IPS-11a (cell line): Measurements from ENCODE around the gene PAQR5.
"Not testable (repeated sequence)": the region's sequence is repeated elsewhere in the genome, so short reads cannot be mapped to it uniquely, and the experiment has no call there.

Experiments used
- H3K4me3 ChIP-seq: one replicate; pipeline ENCODE4 v1.5.1; 2013; ENCODE audit warnings: low read depth, low read length, control low read depth

PAQR5 gene, protein sequence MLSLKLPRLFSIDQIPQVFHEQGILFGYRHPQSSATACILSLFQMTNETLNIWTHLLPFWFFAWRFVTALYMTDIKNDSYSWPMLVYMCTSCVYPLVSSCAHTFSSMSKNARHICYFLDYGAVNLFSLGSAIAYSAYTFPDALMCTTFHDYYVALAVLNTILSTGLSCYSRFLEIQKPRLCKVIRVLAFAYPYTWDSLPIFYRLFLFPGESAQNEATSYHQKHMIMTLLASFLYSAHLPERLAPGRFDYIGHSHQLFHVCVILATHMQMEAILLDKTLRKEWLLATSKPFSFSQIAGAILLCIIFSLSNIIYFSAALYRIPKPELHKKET

DNA sequence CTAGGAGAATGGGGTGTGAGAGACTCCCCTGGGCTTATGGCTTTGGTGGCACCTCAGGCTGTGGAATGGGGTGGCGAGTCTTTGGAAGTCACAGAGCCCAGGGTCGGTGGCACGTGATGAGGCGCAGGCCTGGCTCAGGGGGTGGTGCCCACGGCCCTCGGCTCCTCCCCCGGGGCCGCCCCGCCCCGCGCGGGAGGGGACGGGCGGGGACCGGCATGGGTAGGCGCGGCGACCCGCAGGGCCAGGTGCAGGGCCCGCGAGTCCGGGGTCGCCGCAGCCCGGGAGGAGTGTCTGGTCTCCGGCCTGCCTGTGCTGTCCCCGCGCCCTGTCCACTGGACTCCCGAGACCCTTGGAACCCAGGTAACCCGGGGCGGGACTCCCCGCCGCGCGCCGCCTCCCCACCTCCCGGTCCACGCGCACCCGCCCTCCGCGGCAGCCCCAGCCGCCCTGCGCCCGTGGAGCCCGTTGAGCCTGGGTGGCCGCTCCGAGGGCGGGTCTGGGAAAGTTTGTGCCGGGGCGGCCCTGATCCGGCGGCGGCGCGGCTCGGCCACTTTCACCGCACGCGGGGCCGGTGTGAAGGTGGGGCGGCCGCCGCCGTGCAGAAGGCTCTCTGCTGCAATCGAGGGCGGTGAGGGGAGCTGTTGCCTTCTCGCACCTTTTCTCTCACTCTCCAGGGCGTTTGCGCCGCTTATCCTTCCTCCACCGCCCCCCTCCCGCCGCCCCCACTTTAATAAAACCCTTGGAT is at the start of gene PAQR5:
Gene PAQR5 (plus strand): TSS at position 216 of the 745 bp plus-strand sequence. CDS start 61,169 bp downstream, outside the sequence.
- peak within 1 kb of the TSS; percentile 40 for H3K4me3 ChIP-seq

DNA sequence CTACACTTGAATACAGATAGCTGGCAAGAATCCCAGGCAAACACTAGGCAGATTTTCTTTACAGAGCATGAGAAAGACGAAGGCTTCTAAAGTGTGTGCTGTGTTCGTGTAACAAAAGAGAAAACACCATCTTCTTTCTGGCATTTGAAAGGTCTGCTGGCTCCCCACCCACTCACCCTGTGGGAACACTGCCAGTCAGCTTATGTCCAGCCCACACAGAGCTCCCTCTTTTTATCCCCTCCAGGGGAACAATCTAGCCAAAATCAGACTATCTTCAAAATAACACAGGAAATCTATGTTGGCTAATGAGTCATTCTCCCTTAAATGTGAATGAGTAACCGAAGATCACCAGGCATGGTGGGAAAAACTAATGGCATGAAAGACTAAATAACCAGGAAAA is 45.6 kb upstream of the PAQR5 start:
- H3K4me3 ChIP-seq = no peak overlapping the region

DNA sequence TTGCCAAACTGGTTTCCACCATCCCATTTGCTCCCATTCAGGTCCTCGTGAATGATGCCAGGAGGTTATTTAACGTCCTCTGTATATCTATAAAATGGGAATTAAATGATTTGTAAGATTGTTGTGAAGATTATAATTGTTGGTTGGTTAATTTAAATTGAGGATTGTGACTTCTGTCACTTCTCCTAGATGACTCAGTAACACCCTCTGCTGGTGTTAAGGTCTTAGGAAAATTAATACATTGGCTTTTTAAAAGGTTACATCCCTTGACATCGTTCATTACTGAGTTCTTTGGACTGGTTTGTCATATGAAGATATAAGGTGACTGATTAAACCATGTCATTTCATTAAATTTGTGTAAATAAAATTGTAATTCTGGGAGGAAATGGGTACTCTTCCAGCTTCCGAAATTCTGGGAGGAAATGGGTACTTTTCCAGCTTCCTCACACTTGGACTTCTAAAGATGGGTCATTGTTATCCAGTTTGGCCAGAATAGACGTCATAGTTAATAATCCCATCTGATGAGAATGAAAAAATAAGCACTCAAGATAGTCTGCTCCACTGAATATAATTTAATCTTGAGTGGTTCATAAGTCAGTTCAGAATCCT is 33.3 kb upstream of the PAQR5 start:
- H3K4me3 ChIP-seq = no peak overlapping the region

DNA sequence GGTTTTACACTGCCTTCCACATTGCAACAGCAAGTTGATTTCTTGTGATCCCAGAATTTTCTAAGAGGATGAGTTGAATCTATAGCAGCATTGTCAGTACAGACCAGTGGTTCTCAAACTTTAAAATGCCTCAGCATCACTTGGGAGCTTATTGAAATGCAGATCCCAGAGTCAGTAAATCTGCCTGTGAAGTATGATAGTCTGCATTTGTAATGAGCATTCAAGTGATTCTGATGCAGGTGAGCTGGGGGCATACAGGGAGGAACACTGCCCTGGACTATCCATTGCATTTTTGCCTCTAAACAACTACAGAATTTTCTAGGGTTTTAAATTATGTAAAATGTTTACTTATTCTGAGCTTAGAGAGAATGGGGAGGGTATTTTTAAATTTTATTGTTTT is 27.5 kb upstream of the PAQR5 start:
- no peak overlapping the region for H3K4me3 ChIP-seq

DNA sequence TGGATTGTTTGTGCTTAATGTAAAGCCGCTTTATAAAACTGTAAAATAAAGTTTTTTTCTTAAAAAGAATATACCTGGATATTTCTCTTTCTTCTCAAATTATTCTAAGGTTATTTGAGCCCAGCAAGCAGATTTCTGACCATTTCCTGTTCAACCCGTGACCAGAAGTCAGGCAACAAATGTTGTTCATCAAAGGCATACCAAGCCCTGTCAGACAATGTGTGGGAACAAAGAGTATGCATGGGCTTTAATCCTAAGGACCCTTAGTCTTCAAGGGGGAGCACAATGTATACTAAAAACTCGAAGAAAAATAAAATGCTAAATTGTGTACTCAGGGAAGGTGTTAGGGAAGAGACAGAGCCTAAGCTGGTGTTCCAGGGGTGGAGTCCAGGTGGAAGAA is 26.6 kb upstream of the PAQR5 start:
- H3K4me3 ChIP-seq = no peak overlapping the region

DNA sequence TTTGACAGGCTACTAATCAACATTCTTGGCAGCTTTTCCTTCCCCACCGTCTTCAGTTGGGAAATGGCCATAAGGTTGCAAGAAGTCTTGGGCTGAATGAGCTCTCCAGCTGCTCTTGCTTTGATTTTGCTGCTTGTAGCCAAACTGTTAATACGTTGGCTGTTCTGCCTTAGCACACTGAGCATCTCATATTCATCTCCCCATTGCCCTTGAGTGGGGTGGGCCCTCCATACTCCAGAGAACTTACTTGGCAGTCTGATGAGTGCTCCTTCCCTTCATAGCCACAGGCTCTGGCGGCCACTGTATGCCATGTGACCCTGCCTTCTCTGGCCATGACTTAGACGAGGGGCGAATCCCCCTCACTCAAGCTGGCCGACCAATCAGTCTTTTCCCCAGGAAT is 25.8 kb upstream of the PAQR5 start:
- no peak overlapping the region for H3K4me3 ChIP-seq

DNA sequence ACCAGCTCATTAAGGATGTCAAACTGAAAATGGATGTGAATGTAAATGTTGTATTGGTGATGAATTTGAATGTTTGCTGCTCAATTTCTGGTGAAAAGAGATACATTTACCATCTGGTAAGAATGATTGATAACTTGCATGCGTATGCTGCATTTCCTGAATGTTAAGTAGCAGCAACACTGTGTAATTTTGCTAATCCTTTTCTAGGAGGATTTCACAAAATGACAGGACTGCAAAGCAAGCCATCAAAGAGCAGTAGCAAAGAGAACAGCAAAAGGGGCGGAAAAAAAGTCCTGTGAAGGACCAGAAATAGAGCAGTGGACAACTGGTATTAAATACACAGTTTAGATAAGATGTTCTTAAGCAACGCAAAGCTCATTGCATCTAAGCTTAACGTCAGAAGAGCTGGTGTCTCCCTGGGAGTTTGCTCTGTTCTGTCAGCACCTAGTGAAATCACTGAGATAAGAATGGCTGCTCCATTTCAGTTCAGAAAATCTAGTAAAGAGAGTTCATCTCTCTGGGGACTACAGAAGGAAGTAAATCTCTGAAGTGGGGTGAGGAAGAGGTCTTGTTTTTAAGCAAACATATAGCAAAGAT is 23.5 kb upstream of the PAQR5 start:
- H3K4me3 ChIP-seq = no peak overlapping the region

DNA sequence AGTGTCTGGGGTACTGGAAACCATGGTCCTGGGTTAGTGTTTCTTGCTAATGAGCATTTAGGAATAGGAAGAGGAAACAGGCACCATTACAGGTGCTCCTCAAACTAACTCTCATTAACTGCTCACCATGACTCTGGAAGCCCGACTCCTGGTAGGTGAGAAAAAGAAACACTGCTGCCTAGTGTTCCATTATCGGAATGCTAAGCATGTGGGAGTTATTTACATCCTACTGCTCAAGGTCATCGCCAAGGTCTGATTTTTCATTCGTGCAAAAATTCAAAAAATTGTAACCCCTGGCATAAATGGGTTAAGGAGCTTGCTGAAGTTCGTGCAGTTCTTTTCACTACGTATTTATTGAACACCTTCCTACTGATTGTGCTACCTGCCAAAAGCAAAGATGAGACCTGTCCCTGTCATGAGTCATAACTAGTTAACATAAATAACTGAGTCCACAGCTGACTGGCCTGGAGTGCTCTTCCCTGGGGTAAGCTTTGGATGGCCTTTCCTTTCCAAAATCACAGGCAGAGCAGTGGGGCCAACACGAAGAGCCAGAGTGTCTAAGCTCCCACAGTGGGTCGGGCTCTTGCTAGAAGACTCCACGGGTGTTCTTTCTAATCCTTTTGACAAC is 22.7 kb upstream of the PAQR5 start:
- H3K4me3 ChIP-seq = no peak overlapping the region

- H3K4me3 ChIP-seq = no peak overlapping the region
Measured at GRCh38 chr15:69277316-69277715, 21.4 kb upstream of the PAQR5 start.

DNA sequence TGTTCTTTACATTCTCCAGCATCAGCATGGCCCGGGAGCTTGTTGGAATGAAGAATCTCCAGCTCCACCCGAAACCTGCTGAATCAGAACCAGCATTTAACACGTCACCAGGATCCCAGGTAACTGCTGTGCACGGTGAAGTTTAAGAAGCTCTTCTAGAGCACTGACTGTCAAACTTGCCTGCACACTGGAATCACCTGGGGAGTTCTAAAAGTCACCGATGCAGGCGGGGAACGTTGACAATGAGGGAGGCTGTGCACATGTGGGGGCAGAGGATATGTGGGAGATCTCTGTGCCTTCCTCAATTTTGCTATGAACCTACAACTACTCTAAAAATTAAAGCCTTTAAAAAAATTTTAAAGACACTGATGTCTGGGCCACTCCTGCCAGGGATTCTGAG is 19.1 kb upstream of the PAQR5 start:
- H3K4me3 ChIP-seq = no peak overlapping the region

DNA sequence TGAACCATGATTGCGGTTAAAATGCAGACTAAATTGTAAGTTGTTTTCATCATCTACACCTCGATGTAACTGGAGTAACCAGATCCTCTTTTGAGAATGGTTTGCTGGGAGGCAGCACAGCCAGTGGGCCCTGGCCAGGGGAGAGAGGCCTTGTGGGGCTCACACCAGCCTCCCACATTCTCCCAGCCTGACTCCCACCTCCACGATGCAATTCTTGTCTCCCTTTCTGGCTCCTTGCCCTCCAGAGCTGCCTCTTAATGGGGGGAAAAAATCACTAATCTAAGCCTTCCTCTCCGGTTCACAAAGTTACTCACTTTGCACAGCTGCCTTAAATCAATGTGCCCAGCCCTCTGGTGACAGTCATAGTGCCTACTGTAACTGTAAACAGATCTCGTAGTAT is 17.9 kb upstream of the PAQR5 start:
- H3K4me3 ChIP-seq = no peak overlapping the region

DNA sequence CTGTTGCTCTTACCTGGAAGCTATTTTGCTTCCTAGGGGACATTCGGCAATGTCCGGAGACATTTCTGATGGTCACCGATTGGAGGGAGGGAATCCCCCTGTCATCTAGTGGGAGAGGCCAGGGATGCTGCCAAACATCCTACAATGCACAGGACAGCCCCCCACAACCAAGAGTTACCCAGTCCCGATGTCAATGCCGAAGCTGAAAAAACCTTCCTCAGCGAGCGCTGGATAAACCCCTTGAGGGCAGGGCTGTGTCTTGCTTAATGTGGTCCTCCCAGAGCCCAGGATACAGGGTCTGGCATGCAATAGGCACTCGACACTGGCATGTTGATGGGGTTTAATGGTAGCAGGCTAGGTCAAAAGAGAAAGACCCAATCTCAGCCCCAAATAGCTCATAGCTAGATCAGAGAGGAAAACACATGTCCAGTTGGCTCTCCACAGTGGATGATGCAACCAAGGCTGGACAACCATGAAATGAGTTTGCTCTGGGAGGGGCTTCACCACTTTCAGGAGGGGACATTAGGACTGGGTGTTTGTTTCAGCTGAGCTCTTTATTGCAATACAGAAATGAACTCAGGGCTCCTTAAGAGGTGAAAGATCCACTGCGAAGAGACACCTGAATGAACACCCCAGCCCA is 16.5 kb upstream of the PAQR5 start:
- no peak overlapping the region for H3K4me3 ChIP-seq

DNA sequence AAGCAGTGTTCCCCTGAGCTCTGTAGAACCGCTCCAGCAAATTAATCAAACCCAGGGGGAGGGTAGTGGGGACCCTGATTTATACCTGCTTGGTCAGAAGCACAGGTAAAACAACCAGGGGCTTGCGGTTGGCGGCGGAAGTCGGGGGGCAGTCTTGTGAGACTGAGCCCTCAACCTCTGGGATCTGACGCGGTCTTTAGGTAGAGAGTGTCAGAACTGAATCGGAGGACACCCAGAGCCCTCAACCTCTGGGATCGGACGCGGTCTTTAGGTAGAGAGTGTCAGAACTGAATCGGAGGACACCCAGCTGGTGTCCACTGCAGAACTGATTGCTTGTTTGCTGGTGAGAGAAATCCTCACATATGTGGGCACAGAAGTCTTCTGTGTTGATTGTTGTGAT is 12.9 kb upstream of the PAQR5 start:
- H3K4me3 ChIP-seq = no peak overlapping the region

GRCh38 chr15:69288011-69288410 is 10.7 kb upstream of the PAQR5 start:
- H3K4me3 ChIP-seq = no peak overlapping the region

GRCh38 chr15:69288531-69289341 is 10.0 kb upstream of the PAQR5 start:
- H3K4me3 ChIP-seq = no peak overlapping the region

GRCh38 chr15:69289342-69290146 is 9.2 kb upstream of the PAQR5 start:
- H3K4me3 ChIP-seq = no peak overlapping the region

DNA sequence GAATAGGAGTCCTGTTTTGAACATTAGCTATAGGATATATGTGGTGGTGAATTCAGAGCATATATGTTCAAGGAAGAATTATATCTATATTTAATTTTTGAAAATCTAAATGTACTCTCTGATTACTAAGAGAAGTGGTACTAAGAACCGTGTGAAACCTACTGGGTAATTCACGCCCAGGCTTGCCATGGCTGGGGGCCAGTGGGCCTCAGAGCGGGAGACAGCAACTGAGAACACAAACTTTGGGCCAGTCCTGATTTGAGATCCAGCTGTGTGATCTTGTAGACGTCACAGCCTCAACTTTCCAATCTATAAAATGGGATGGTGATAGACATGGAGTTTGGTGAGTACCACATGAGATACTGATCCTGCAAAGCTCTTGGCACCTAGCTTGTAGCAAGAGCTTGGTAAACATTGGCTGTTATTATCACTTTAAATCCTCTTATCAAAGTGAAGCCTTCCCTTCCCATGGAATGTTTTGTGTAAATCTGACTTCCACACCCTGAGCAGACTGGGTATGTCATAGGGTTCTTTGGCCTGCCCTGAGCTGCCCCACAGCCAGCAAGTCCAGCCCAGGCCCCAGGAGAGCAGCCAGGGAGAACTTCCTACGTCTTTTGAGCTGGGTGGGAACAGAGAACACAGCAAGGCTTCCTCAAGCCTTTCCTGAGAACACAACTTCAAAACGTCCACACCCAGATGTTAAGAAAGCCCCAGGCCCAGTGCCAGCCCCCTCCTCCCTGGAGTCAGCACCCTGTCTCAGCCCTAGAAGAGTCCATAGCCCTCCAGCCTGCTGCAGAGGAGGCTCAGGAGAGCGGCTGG is 8.2 kb upstream of the PAQR5 start:
- no peak overlapping the region for H3K4me3 ChIP-seq

GRCh38 chr15:69291651-69292050 is 7.1 kb upstream of the PAQR5 start:
- H3K4me3 ChIP-seq = not testable (repeated sequence)
